ENCODE data around the gene MB.

Gene MB

GRCh38 chr22:35630891-35631290, 13.8 kb upstream of the MB start:
- DNase-seq (ENCODE audit: extremely low read depth, low read depth), result no peak
- TF ChIP-seq CTCF (IDR thresholded peaks at IDR 0.05; ENCODE audit: low read depth, low read length, missing control alignments), result no peak
- no peak overlapping the region for H3K4me3 ChIP-seq (replicated peaks; ENCODE audit: low read depth, low read length)

GRCh38 chr22:35630387-35630793, 13.3 kb upstream of the MB start:
- no peak for TF ChIP-seq CTCF (IDR thresholded peaks at IDR 0.05; ENCODE audit: low read depth, low read length, missing control alignments)
- H3K4me3 ChIP-seq (replicated peaks; ENCODE audit: low read depth, low read length), result no peak overlapping the region
- no peak for DNase-seq (ENCODE audit: extremely low read depth, low read depth)

- DNase-seq (ENCODE audit: extremely low read depth, low read depth), result peak; percentile 97
- H3K4me3 ChIP-seq (replicated peaks; ENCODE audit: low read depth, low read length), result no peak overlapping the region
- no peak for TF ChIP-seq CTCF (IDR thresholded peaks at IDR 0.05; ENCODE audit: low read depth, low read length, missing control alignments)
Measured at GRCh38 chr22:35629406-35630216, 12.5 kb upstream of the MB start.

GRCh38 chr22:35628732-35629131, 11.6 kb upstream of the MB start:
- TF ChIP-seq CTCF (IDR thresholded peaks at IDR 0.05; ENCODE audit: low read depth, low read length, missing control alignments), result no peak
- no peak for DNase-seq (ENCODE audit: extremely low read depth, low read depth)
- H3K4me3 ChIP-seq (replicated peaks; ENCODE audit: low read depth, low read length), result no peak overlapping the region

- DNase-seq (ENCODE audit: extremely low read depth, low read depth), result peak; percentile 84
- peak; percentile 49 for TF ChIP-seq CTCF (IDR thresholded peaks at IDR 0.05; ENCODE audit: low read depth, low read length, missing control alignments)
- peak overlapping the region; percentile 48 for H3K4me3 ChIP-seq (replicated peaks; ENCODE audit: low read depth, low read length)
Measured at GRCh38 chr22:35627267-35628041, 10.3 kb upstream of the MB start.

GRCh38 chr22:35625763-35626432, 8.8 kb upstream of the MB start:
- TF ChIP-seq CTCF (IDR thresholded peaks at IDR 0.05; ENCODE audit: low read depth, low read length, missing control alignments), result no peak
- H3K4me3 ChIP-seq (replicated peaks; ENCODE audit: low read depth, low read length), result no peak overlapping the region
- DNase-seq (ENCODE audit: extremely low read depth, low read depth), result no peak

All from HFF-Myc (cell line).